WTC11 (cell line): Measurements from ENCODE around the gene SPTB. TPM values are rescaled to one million over a fixed set of nuclear protein-coding genes. Genes with fewer than 3 reads are reported as not detected.

Experiments used
- ATAC-seq: fragments of 200-7000 bp; cut with Tn5 transposase; 2 replicates; pipeline ENCODE4 v1.10.0; 2021; ENCODE audit warnings: mild to moderate bottlenecking, moderate library complexity
- CTCF ChIA-PET: fragments of 300-600 bp; sonication (Branson Sonifier 250); formaldehyde crosslinking; loops from one replicate; lab custom pipeline; 2021; ENCODE audit warnings: antibody characterized with exemption; lab: Charles Lee
- POLR2A ChIA-PET: fragments of 350-600 bp; sonication (Branson Sonifier 250); formaldehyde crosslinking; loops from one replicate; lab custom pipeline; 2021; ENCODE audit warnings: antibody characterized with exemption; lab: Charles Lee
- DNase-seq: peaks from one replicate; pipeline ENCODE4 v3.0.0; 2021; ENCODE audit warnings: low spot score
- H3K27ac Mint-ChIP-seq: 2 replicates; pipeline ENCODE4 v1.8.0; 2021; ENCODE audit warnings: mixed read lengths
- H3K27me3 Mint-ChIP-seq: 2 replicates; pipeline ENCODE4 v1.8.0; 2021; ENCODE audit warnings: low read depth, mild to moderate bottlenecking, moderate library complexity, mixed read lengths
- H3K36me3 Mint-ChIP-seq: 2 replicates; pipeline ENCODE4 v1.8.0; 2021; ENCODE audit warnings: mixed read lengths
- H3K4me1 Mint-ChIP-seq: 2 replicates; pipeline ENCODE4 v1.8.0; 2022; ENCODE audit warnings: mixed read lengths
- H3K4me3 Mint-ChIP-seq: 2 replicates; pipeline ENCODE4 v1.8.0; 2021; ENCODE audit warnings: mild to moderate bottlenecking, moderate library complexity, mixed read lengths
- H3K9me3 Mint-ChIP-seq: 2 replicates; pipeline ENCODE4 v1.8.0; 2021; ENCODE audit warnings: mixed read lengths
- CBFB ChIP-seq: sonication (generic); formaldehyde crosslinking; IDR thresholded peaks from 2 replicates; pipeline ENCODE4 v1.8.1; 2022; ENCODE audit warnings: mild to moderate bottlenecking, low read depth, missing genetic modification reagents
- ERG ChIP-seq: fragments of 250-450 bp; sonication (Bioruptor Pico); IDR thresholded peaks from 2 replicates; pipeline ENCODE4 v1.8.0; 2021; ENCODE audit warnings: mild to moderate bottlenecking
- ETV6 ChIP-seq: sonication (generic); formaldehyde crosslinking; IDR thresholded peaks from 2 replicates; pipeline ENCODE4 v1.8.1; 2022; ENCODE audit warnings: mild to moderate bottlenecking, missing genetic modification reagents
- FOXJ3 ChIP-seq: sonication (generic); formaldehyde crosslinking; IDR thresholded peaks from 2 replicates; pipeline ENCODE4 v1.9.0; 2021; ENCODE audit warnings: missing genetic modification reagents, mild to moderate bottlenecking, borderline replicate concordance
- HMGA2 ChIP-seq: fragments of 250-450 bp; sonication (Bioruptor Pico); IDR thresholded peaks from 2 replicates; pipeline ENCODE4 v1.4.0; 2021; ENCODE audit warnings: mild to moderate bottlenecking, moderate library complexity
- IRF1 ChIP-seq: sonication (generic); formaldehyde crosslinking; IDR thresholded peaks from 2 replicates; pipeline ENCODE4 v1.8.0; 2023; ENCODE audit warnings: missing genetic modification reagents
- JAZF1 ChIP-seq: fragments of 250-450 bp; sonication (Bioruptor Pico); IDR thresholded peaks from 2 replicates; pipeline ENCODE4 v1.9.0; 2021; ENCODE audit warnings: moderate library complexity, mild to moderate bottlenecking, inconsistent platforms
- JUN ChIP-seq: sonication (generic); formaldehyde crosslinking; IDR thresholded peaks from 2 replicates; pipeline ENCODE4 v1.8.0; 2023; ENCODE audit warnings: mild to moderate bottlenecking, missing genetic modification reagents
- KAT7 ChIP-seq: sonication (generic); formaldehyde crosslinking; IDR thresholded peaks from 2 replicates; pipeline ENCODE4 v1.8.1; 2023; ENCODE audit warnings: missing genetic modification reagents, mild to moderate bottlenecking, borderline replicate concordance
- MLX ChIP-seq: sonication (generic); formaldehyde crosslinking; IDR thresholded peaks from 2 replicates; pipeline ENCODE4 v1.8.1; 2023; ENCODE audit warnings: mild to moderate bottlenecking, missing genetic modification reagents, moderate library complexity
- NR1H2 ChIP-seq: sonication (generic); formaldehyde crosslinking; IDR thresholded peaks from 2 replicates; pipeline ENCODE4 v1.9.0; 2021; ENCODE audit warnings: mild to moderate bottlenecking, moderate library complexity, missing genetic modification reagents
- PRDM15 ChIP-seq: sonication (generic); formaldehyde crosslinking; IDR thresholded peaks from 2 replicates; pipeline ENCODE4 v1.8.0; 2022; ENCODE audit warnings: missing genetic modification reagents
- PRRX2 ChIP-seq: fragments of 250-450 bp; sonication (Bioruptor Pico); IDR thresholded peaks from 2 replicates; pipeline ENCODE4 v1.8.0; 2021; ENCODE audit warnings: mild to moderate bottlenecking
- RELA ChIP-seq: sonication (generic); formaldehyde crosslinking; IDR thresholded peaks from 2 replicates; pipeline ENCODE4 v1.8.1; 2022; ENCODE audit warnings: missing genetic modification reagents, mild to moderate bottlenecking, borderline replicate concordance
- ZNF138 ChIP-seq: sonication (generic); formaldehyde crosslinking; conservative IDR thresholded peaks from 2 replicates; pipeline ENCODE4 v1.8.1; 2022; ENCODE audit warnings: mild to moderate bottlenecking, moderate library complexity, missing genetic modification reagents
- ZNF219 ChIP-seq: sonication (generic); formaldehyde crosslinking; IDR thresholded peaks from 2 replicates; pipeline ENCODE4 v1.8.0; 2023; ENCODE audit warnings: missing genetic modification reagents, mild to moderate bottlenecking, borderline replicate concordance
- ZNF263 ChIP-seq: sonication (generic); formaldehyde crosslinking; IDR thresholded peaks from 2 replicates; pipeline ENCODE4 v1.8.1; 2022; ENCODE audit warnings: low read depth, mild to moderate bottlenecking, moderate library complexity, missing genetic modification reagents
- ZNF396 ChIP-seq: fragments of 250-450 bp; sonication (Bioruptor Pico); IDR thresholded peaks from 2 replicates; pipeline ENCODE4 v1.8.0; 2021; ENCODE audit warnings: mild to moderate bottlenecking, moderate library complexity, borderline replicate concordance
- ZNF423 ChIP-seq: fragments of 250-450 bp; sonication (Bioruptor Pico); IDR thresholded peaks from 2 replicates; pipeline ENCODE4 v2.1.2; 2022; ENCODE audit warnings: mild to moderate bottlenecking, moderate library complexity
- ZNF671 ChIP-seq: fragments of 250-450 bp; sonication (Bioruptor Pico); IDR thresholded peaks from 2 replicates; pipeline ENCODE4 v1.8.0; 2021; ENCODE audit warnings: mild to moderate bottlenecking
- total RNA-seq: library from RNA; stranded (reverse); gene quantifications from 3 replicates; pipeline ENCODE4 v1.2.3, GENCODE V29; 2021
- TF ChIP-seq, protein P1 (sequence below): sonication (generic); formaldehyde crosslinking; IDR thresholded peaks from 2 replicates; pipeline ENCODE4 v1.8.1; 2023; ENCODE audit warnings: mild to moderate bottlenecking, missing genetic modification reagents
- TF ChIP-seq, protein P2 (sequence below): sonication (generic); formaldehyde crosslinking; IDR thresholded peaks from 2 replicates; pipeline ENCODE4 v1.8.0; 2023; ENCODE audit warnings: mild to moderate bottlenecking, missing genetic modification reagents
- TF ChIP-seq, protein P3 (sequence below): sonication (generic); formaldehyde crosslinking; conservative IDR thresholded peaks from 2 replicates; pipeline ENCODE4 v1.8.1; 2022; ENCODE audit warnings: mild to moderate bottlenecking, missing genetic modification reagents

SPTB gene
- total RNA-seq, 1 experiment from 2014 or later = 3.2 TPM

DNA sequence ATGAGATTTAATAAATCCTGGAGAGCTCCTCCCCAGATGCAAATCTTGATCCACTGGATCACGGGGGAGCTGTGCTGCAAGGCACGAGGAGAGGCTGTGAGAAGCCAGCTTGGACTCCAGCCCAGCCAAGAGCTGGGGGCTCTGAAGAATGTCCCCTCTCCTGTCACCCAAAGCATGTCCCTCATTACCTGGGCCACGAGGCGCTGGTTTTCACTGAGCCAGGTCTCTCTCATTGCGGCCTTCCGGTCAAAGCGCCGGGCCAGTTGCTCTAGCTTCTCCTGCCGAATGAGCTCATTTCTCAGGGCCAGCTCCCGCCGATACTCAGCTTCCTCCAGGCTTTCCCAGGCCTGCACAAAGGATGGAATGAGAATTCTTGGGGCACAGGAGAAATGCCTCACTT is 83.3 kb downstream of the SPTB start:
- no peak for DNase-seq
- ChIA-PET POLR2A (no interaction called here), CTCF (interaction anchor here (0.9 to 2.3 kb wide), 8 partner anchors 11 to 114 kb away, joined by 3 to 15 read pairs (median 4); no protein-coding TSS in a partner anchor)
- Mint-ChIP-seq H3K4me1 (peaks cover 3% of the 10 kb centered on the region; the same call in 1 of the 2 replicates), H3K27ac (no peak overlapping the region), H3K36me3 (no peaks in the 10 kb centered on the region), H3K9me3 (no peaks in the 10 kb centered on the region), H3K4me3 (no peak overlapping the region), H3K27me3 (no peaks in the 10 kb centered on the region; the same call in 1 of the 2 replicates)
- TF ChIP-seq ZNF263 (no peak), ERG (no peak), JAZF1 (CRISPR knock-in tag) (no peak), NR1H2 (CRISPR knock-in tag) (no peak), KAT7 (CRISPR knock-in tag) (no peak), MLX (CRISPR knock-in tag) (no peak), HMGA2 (CRISPR knock-in tag) (no peak), PRDM15 (CRISPR knock-in tag) (no peak), PRRX2 (no peak), ZNF396 (CRISPR knock-in tag) (no peak), ETV6 (CRISPR knock-in tag) (no peak), CBFB (no peak), ZNF423 (CRISPR knock-in tag) (no peak), ZNF219 (CRISPR knock-in tag) (no peak), RELA (no peak), ZNF671 (no peak)
- TF ChIP-seq, protein P1, sequence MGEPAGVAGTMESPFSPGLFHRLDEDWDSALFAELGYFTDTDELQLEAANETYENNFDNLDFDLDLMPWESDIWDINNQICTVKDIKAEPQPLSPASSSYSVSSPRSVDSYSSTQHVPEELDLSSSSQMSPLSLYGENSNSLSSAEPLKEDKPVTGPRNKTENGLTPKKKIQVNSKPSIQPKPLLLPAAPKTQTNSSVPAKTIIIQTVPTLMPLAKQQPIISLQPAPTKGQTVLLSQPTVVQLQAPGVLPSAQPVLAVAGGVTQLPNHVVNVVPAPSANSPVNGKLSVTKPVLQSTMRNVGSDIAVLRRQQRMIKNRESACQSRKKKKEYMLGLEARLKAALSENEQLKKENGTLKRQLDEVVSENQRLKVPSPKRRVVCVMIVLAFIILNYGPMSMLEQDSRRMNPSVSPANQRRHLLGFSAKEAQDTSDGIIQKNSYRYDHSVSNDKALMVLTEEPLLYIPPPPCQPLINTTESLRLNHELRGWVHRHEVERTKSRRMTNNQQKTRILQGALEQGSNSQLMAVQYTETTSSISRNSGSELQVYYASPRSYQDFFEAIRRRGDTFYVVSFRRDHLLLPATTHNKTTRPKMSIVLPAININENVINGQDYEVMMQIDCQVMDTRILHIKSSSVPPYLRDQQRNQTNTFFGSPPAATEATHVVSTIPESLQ (CRISPR knock-in tag) = no peak
- no peak for ATAC-seq

- Mint-ChIP-seq H3K4me3 (no peak overlapping the region), H3K4me1 (peaks cover 6% of the 10 kb centered on the region; the same call in 1 of the 2 replicates), H3K9me3 (no peaks in the 10 kb centered on the region), H3K36me3 (no peaks in the 10 kb centered on the region), H3K27me3 (no peaks in the 10 kb centered on the region; the same call in 1 of the 2 replicates), H3K27ac (no peak overlapping the region)
- ChIA-PET CTCF (interaction anchor here (0.9 to 2.3 kb wide), 9 partner anchors 10 to 115 kb away, joined by 3 to 15 read pairs (median 4); no protein-coding TSS in a partner anchor), POLR2A (no interaction called here)
- DNase-seq (no peak), ATAC-seq (no peak)
- TF ChIP-seq FOXJ3 (CRISPR knock-in tag) (no peak), JUN (no peak), ZNF138 (CRISPR knock-in tag) (no peak), IRF1 (CRISPR knock-in tag) (no peak)
- TF ChIP-seq, protein P2, sequence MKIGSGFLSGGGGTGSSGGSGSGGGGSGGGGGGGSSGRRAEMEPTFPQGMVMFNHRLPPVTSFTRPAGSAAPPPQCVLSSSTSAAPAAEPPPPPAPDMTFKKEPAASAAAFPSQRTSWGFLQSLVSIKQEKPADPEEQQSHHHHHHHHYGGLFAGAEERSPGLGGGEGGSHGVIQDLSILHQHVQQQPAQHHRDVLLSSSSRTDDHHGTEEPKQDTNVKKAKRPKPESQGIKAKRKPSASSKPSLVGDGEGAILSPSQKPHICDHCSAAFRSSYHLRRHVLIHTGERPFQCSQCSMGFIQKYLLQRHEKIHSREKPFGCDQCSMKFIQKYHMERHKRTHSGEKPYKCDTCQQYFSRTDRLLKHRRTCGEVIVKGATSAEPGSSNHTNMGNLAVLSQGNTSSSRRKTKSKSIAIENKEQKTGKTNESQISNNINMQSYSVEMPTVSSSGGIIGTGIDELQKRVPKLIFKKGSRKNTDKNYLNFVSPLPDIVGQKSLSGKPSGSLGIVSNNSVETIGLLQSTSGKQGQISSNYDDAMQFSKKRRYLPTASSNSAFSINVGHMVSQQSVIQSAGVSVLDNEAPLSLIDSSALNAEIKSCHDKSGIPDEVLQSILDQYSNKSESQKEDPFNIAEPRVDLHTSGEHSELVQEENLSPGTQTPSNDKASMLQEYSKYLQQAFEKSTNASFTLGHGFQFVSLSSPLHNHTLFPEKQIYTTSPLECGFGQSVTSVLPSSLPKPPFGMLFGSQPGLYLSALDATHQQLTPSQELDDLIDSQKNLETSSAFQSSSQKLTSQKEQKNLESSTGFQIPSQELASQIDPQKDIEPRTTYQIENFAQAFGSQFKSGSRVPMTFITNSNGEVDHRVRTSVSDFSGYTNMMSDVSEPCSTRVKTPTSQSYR (CRISPR knock-in tag) = no peak
- TF ChIP-seq, protein P3, sequence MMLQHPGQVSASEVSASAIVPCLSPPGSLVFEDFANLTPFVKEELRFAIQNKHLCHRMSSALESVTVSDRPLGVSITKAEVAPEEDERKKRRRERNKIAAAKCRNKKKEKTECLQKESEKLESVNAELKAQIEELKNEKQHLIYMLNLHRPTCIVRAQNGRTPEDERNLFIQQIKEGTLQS = no peak
These were observed 83.8 kb downstream of the SPTB start for GRCh38 chr14:64795921-64796320.
